Erythroblast (primary cell): ENCODE data around the gene SLC22A23.
A peak's percentile ranks its signal among the peaks of the same experiment; 100 is the strongest.
"Not testable (repeated sequence)": the region's sequence is repeated elsewhere in the genome, so short reads cannot be mapped to it uniquely, and the experiment has no call there.

Experiments used
- DNase-seq, 2 experiments: peaks; one replicate each; lab custom pipeline; 2025; lab: John Stamatoyannopoulos, UW
- GATA1 ChIP-seq: IDR thresholded peaks from 2 replicates; pipeline ENCODE4 v1.6.1; 2011; ENCODE audit warnings: low read depth, mild to moderate bottlenecking, control low read depth, low read length, moderate library complexity
- POLR2A ChIP-seq: IDR thresholded peaks from 2 replicates; pipeline ENCODE4 v1.6.1; 2011; ENCODE audit warnings: mild to moderate bottlenecking, low read length

The SLC22A23 gene

DNA sequence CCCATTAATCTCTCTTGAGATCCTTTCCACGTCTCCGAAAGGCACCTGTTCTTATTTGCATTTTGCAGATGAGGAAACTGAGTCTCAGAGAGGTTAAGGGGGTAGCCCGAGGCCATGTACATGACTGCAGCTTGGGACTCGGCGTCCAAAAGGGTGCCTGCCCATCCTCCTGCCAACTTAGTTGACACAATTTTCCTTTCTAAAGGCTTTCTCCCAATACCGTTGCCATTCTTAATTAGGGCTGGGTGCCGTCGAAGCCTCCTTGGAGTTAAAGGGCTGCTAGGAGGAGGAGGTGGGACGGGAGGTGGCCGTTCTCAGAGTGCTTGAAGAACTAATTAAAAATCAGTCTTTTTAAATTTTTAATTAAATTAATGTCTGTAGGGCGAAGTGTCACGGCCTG, 198.6 kb downstream of the SLC22A23 start:
- TF ChIP-seq POLR2A (no peak), GATA1 (no peak)
- no peak for DNase-seq

DNA sequence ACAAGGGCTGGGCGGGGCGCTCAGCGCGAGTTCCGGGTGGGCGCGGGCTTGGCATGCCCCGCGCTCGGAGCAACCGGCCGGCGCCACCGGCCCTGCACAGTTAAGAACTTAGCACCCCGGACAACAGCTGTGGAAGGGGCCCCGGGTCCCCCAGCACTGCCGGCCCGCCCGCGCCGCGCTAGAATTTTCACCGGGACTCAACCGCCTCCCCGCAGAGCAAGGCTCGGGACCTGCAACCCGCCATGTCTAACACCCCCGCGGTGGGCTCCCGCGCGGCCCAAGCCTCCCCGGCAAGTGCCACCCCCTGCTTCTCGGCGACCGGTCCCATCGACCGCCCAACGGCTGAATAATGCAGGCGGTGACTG, 203.3 kb downstream of the SLC22A23 start:
- TF ChIP-seq POLR2A (no peak), GATA1 (no peak)
- no peak for DNase-seq

DNA sequence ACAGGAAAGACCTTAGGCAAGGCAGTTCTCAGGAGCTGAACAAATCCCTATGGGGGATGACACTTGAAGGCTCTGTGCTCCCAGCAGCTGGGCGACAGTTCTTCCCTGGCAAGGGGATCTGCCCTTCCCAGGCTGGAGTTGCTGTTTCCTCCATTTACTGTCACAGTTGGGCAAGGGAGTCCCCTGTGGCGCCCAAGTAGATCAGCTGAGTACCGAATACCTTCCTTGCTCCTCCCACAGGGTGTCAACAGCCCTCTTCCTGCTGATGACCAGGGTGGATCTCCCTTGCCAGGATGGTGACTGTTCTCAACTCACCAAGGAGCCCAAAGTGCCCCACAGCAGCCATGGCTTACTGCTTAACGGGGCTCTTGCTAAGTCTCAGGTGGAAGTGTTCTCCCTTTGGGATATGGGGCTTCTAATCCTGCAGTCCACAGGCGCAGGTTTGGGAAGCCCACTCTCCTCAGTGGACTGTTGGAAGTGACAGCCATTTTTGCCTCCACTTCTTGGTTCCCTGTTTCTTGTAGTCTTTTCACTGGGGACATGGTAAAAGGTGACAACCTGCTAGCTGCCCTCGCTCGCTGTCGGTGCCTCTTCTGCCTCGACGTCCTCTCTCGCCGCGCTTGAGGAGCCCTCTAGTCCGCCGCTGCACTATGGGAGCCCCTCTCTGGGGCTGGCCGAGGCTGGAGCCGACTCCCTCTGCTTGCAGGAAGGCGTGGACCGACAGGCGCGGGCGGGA, 203.8 kb downstream of the SLC22A23 start:
- TF ChIP-seq GATA1 (no peak), POLR2A (no peak)
- no peak for DNase-seq

DNA sequence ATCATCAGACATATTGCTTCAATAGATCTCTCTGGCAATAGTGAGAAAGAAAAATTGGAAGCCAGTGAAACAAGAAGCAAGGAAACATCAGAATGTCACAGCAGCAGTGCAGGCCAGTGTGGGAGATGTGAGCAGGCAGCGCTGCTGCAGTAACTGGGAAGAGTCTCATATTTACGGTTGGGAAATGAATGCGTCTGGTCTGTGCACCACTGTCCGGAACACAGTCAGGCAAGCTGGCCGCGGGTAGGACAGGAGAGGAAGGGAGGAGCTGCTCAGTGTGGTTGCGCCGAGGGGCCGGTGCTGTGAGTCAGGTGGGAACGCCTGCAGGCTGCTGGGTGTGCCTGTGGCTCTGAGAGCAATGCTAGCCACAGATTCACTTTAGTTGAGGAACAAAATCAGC, 204.5 kb downstream of the SLC22A23 start:
- TF ChIP-seq POLR2A, result no peak
- no peak for TF ChIP-seq GATA1
- DNase-seq, result no peak

DNA sequence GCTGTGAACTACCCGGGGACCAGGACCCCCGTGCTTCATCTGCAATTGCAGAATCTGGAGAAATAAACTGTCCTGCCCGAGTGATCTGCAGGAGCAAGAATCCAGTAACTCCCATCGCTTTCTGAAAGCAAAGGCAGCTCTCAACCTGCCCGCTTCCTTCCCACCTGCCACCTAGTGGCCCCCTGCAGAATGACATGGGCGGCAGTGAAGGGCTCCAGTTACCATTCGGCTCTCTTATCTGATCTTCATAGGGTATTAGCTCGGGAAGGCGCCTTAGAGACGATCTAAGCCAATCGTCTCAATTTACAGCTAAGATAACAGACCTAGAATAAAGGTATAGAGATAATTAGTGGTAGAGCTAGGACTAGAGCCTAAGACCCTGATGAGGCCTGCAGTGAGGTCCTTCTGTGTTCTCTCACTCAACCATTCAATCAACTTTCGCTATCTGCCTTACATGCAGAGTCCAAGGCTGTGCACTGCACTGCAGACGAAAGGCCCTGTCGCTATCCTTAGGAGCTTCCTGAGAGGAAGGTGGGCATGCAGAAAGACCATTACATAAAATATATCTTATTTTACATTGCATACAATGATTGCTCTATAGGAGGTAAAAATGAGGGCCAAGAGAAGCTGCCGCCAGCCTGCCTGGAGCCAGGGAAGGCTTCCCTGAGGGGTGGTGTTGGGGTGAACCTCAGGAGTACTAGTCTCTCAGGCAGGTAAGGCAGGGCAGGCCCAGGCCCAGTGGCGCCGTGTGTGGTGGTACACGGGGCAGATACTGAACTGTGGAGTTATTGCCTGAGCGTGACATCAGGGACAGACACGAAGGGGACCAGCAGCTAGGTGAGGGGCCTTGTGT, 205.2 kb downstream of the SLC22A23 start:
- DNase-seq, result peak; percentile 89 to 93
- TF ChIP-seq GATA1 (no peak), POLR2A (no peak)

DNA sequence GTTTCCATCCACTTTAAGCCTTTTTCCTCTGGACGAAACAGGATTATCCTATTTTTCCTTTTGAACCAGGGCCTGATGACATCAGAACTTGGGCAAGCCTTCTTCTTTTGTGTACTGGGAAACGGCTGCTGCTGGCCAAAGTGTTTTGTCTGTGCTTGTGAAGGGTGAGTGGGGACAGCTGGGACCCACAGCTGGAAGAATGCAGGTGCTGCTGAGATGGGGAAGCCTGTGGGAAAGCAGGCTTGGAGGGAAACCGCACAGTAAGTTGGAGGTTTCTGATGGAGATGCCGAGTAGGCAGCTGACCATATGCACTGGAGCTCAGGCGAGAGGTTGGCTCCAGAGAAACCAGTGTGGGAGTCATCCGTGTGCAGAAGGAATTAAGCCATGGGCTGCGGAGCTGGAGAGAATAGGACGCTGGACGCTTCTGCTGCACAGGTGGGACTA, 206.6 kb downstream of the SLC22A23 start:
- TF ChIP-seq GATA1 (no peak), POLR2A (no peak)
- DNase-seq, result no peak

DNA sequence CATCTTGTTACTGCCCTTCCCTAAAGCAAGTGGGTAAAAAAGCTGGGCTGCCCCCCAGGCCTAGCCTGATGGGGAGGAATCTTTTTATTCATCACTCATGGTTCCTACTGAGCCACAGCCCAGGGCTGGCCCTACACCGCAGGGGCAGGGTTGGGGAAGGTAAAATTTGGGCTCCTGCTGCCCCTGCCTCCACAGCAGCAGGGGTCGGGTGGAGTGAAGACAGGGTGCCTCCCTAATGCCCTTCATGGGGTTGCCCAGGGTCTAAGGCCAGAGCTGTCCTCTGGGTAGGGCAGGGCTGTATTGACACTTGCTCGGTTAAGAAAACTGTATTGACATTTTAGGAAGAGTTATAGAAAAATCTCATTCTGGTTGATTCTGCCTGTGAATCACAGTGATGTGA, 207.0 kb downstream of the SLC22A23 start:
- TF ChIP-seq GATA1, result no peak
- no peak for TF ChIP-seq POLR2A
- DNase-seq, result no peak

DNA sequence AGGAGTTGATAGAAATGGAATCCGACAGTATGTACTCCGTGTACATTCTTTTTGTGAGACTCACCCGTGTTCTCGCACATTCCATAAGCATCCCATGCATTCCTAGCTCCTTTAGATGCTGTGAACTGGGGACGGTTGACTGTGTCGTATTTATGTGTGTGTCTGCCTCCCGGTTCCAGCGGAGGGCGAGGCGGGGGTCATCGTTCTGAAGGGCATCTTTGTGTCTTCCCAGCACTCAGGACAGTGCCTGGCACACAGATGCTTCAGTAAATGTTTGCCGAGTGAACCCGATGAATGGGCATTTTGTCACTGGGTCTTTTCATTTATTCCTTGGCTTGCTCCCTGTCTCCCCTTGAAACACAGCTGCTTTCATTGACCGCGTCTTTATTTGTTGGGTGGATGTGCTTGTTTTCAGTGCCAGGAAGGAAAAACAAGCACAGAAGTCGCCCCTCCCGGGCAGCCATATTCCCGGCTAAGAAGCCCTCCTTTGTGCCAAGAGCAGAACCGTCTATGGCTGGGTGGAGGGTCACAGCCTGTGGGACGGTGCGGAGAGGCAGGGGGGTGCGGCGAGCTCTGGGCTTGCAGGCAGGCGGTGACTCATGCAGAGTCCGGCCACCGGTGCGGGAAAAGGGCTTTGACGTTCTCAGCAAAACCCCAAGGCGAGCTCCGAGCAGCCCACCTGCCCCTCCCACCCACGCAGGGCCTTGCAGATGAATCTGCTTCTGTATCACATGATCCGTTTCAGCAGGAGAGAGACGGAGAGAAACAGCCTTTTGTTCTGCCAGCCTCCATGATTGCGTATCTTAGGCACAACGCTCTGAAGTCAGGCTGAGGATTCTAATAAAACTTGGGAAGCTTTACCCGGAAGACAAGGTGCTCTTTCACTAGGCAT, 209.3 kb downstream of the SLC22A23 start:
- no peak for TF ChIP-seq POLR2A
- DNase-seq, result no peak

DNA sequence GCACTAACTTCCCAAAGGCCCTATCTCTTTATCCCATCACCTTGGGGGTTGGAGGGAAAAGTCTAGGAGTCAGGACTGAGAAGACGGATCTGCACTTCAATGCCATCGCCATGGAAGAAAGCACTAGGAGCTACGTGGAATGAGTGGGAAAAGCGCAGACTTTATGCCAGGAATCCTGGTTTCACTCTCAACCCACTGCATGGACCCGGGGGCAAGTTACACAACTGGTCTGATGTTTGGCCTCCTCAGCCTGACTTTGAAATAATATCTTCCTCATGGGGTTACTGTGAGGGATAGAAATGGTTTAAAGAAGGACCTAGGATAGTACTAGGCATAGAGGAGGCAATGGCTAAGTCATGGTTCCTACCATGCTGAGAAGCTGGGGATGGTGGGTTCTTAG, 211.6 kb downstream of the SLC22A23 start:
- TF ChIP-seq GATA1 (no peak), POLR2A (no peak)
- no peak for DNase-seq

DNA sequence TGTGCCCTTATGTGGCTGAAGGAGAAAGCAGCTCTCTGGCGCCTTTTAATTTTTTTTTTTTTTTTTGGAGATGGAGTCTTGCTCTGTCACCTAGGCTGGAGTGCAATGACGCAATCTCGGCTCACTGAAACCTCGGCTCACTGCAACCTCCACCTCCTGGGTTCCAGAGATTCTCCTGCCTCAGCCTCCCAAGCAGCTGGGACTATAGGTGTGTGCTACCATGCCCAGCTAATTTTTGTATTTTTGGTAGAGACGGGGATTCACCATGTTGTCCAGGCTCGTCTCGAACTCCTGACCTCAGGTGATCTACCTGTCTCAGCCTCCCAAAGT, 212.1 kb downstream of the SLC22A23 start:
- not testable (repeated sequence) for DNase-seq

DNA sequence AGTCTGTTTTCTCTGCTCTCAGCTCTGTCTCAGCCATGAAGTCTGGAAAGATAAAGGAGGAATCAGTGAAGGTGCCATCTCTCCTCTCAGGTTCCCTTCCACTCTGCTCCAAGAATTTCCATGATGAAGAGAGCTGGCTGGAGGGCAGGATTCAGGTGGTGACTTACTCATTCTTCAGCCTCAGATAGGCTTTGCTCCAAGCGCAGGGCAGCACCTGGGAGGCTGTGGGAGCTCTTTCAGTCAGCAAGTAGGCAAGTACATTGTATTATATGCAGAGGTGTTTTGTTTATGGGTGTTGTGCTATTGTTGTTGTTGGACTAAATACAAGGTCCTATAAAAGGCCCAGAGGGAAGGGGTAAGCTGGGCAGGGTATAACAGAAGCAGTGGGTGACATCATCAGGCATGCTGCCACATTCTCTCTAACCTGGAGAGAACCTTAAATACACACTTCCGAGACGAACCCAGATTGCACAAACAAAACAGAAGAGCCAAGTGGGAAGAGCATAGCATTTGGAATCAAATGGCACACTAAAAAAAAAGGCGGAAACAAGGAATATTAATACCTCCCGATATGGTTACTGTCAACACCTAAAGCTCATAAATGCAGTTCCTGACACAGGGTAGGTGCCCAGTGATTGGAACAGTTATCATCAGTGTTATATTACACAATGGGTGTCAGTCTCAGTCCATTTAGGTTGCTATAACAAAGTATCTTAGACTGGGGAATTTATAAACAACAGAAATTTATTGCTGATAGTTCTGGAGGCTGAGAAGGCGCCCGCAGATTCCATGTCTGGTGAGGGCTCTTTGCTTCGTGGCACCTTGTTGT, 212.6 kb downstream of the SLC22A23 start:
- no peak for DNase-seq
- no peak for TF ChIP-seq POLR2A
- no peak for TF ChIP-seq GATA1

DNA sequence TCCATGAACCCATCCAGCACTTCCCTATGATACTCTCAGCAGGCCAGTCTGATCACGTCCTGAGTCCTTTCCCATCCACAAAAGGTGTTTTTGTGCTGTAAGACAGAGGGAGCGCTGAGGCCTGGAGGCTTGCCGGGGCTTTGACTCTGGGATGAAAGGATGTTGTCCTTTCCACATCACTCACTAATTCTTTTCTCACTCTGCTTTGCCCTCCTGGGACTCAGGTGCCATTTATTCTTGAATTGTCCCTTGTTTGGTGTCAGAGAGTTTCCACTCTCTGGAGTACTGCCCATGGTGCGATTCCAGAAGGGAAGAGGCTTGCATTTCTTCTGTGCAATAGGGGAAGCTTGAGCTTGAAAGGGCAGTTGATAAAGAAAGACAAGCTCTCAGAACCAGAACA, 214.1 kb downstream of the SLC22A23 start:
- DNase-seq, result no peak
- TF ChIP-seq GATA1, result no peak
- no peak for TF ChIP-seq POLR2A

DNA sequence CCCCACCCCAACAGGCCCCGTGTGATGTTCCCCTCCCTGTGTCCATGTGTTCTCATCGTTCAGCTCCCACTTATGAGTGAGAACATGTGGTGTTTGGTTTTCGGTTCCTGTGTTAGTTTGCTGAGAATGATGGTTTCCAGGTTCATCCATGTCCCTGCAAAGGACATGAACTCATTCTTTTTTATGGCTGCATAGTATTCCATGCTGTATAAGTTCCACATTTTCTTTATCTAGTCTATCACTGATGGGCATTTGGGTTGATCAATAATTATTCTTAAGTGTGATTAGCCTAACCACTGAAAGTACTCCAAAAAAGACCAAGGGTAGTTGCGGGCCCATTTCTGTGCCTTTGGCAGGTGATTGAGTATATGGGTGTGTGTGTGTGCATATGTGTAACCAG, 215.1 kb downstream of the SLC22A23 start:
- not testable (repeated sequence) for DNase-seq
